HEK293 (cell line): ENCODE measurements around the gene FAM209A.
"Not testable (repeated sequence)": the region's sequence is repeated elsewhere in the genome, so short reads cannot be mapped to it uniquely, and the experiment has no call there.

ENCODE experiments used
- CTCF ChIP-seq: fragments of 450-650 bp; formaldehyde crosslinking; IDR thresholded peaks from 2 replicates; pipeline ENCODE4 v1.5.1; 2016; ENCODE audit warnings: missing biosample characterization, missing genetic modification characterization
- PRDM1 ChIP-seq: fragments of 450-650 bp; formaldehyde crosslinking; IDR thresholded peaks from 2 replicates; pipeline ENCODE4; 2016; ENCODE audit warnings: missing biosample characterization, missing genetic modification characterization
- ZNF121 ChIP-seq: fragments of 450-650 bp; formaldehyde crosslinking; IDR thresholded peaks from 2 replicates; pipeline ENCODE4 v1.5.1; 2016; ENCODE audit warnings: missing biosample characterization, missing genetic modification characterization
- ZNF248 ChIP-seq: fragments of 450-650 bp; formaldehyde crosslinking; IDR thresholded peaks from 2 replicates; pipeline ENCODE4 v1.5.1; 2017; ENCODE audit warnings: missing biosample characterization, missing genetic modification characterization
- ZNF274 ChIP-seq, 2 experiments: fragments of 200-500 bp in 1 of 2; fragments of 450-650 bp in 1 of 2; sonication (Bioruptor generic) in 1 of 2; formaldehyde crosslinking in 1 of 2; IDR thresholded peaks; 2 replicates each; pipeline versions ENCODE4 v1.5.1 to v1.6.1; 2014 to 2016; ENCODE audit warnings: borderline replicate concordance in 1 of 2, inconsistent platforms in 1 of 2, low read length in 1 of 2, missing biosample characterization in 1 of 2, missing genetic modification characterization in 1 of 2
- ZNF561 ChIP-seq: fragments of 450-650 bp; IDR thresholded peaks from 2 replicates; pipeline ENCODE4 v1.5.1; 2018; ENCODE audit warnings: missing biosample characterization, missing genetic modification characterization, borderline replicate concordance
- TF ChIP-seq, protein P1 (sequence below): fragments of 450-650 bp; formaldehyde crosslinking; conservative IDR thresholded peaks from 2 replicates; pipeline ENCODE4 v1.5.1; 2016; ENCODE audit warnings: low read depth, missing biosample characterization, missing genetic modification characterization

- TF ChIP-seq ZNF248 (tag by site-specific recombination); PRDM1 (tag by site-specific recombination); ZNF274 (IDR thresholded peaks at IDR 0.05; ENCODE audit: low read length); ZNF274 (tag by site-specific recombination; IDR thresholded peaks at IDR 0.05; ENCODE audit: borderline replicate concordance); ZNF121 (tag by site-specific recombination); CTCF (tag by site-specific recombination); ZNF561 (tag by site-specific recombination): not testable (repeated sequence)
- TF ChIP-seq, protein P1, sequence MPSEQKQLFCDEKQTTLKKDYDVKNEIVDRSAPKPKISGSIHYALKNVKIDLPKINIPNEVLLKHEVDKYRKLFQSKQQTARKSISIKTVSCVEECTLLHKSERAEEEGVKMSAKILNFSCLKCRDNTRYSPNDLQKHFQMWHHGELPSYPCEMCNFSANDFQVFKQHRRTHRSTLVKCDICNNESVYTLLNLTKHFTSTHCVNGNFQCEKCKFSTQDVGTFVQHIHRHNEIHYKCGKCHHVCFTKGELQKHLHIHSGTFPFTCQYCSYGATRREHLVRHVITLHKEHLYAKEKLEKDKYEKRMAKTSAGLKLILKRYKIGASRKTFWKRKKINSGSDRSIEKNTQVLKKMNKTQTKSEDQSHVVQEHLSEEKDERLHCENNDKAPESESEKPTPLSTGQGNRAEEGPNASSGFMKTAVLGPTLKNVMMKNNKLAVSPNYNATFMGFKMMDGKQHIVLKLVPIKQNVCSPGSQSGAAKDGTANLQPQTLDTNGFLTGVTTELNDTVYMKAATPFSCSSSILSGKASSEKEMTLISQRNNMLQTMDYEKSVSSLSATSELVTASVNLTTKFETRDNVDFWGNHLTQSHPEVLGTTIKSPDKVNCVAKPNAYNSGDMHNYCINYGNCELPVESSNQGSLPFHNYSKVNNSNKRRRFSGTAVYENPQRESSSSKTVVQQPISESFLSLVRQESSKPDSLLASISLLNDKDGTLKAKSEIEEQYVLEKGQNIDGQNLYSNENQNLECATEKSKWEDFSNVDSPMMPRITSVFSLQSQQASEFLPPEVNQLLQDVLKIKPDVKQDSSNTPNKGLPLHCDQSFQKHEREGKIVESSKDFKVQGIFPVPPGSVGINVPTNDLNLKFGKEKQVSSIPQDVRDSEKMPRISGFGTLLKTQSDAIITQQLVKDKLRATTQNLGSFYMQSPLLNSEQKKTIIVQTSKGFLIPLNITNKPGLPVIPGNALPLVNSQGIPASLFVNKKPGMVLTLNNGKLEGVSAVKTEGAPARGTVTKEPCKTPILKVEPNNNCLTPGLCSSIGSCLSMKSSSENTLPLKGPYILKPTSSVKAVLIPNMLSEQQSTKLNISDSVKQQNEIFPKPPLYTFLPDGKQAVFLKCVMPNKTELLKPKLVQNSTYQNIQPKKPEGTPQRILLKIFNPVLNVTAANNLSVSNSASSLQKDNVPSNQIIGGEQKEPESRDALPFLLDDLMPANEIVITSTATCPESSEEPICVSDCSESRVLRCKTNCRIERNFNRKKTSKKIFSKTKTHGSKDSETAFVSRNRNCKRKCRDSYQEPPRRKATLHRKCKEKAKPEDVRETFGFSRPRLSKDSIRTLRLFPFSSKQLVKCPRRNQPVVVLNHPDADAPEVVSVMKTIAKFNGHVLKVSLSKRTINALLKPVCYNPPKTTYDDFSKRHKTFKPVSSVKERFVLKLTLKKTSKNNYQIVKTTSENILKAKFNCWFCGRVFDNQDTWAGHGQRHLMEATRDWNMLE (tag by site-specific recombination), result not testable (repeated sequence)
These were observed 40.0 kb downstream of the FAM209A start for GRCh38 chr20:56564526-56564925.
